Transverse colon (tissue), 4 donors: ENCODE data around the gene CRYBG2.

Source experiments
- EP300 ChIP-seq: sonication (generic); formaldehyde crosslinking; IDR thresholded peaks from one replicate; pipeline ENCODE4 v1.6.1; 2017; ENCODE audit warnings: antibody characterized with exemption, low read depth
- POLR2A ChIP-seq: fragments of 450-650 bp; IDR thresholded peaks from one replicate; pipeline ENCODE4 v1.6.1; 2016; ENCODE audit warnings: antibody characterized with exemption, mild to moderate bottlenecking, moderate library complexity
- POLR2AphosphoS5 ChIP-seq, 3 donors: sonication (generic); formaldehyde crosslinking; IDR thresholded peaks; one replicate each; pipeline ENCODE4 v1.6.1; 2016; ENCODE audit warnings: antibody characterized with exemption in 3 of 3
- TF ChIP-seq, protein P1 (sequence below), 5 experiments: fragments of 200-600 bp in 3 of 5; fragments of 450-650 bp in 2 of 5; sonication (generic) in 3 of 5; IDR thresholded peaks; 1 replicate in 2 of 5; 2 replicates in 3 of 5; pipeline ENCODE4 v1.5.1; 2016 to 2017; ENCODE audit warnings: antibody characterized with exemption in 5 of 5, inconsistent platforms in 3 of 5, mild to moderate bottlenecking in 2 of 5, moderate library complexity in 1 of 5

DNA sequence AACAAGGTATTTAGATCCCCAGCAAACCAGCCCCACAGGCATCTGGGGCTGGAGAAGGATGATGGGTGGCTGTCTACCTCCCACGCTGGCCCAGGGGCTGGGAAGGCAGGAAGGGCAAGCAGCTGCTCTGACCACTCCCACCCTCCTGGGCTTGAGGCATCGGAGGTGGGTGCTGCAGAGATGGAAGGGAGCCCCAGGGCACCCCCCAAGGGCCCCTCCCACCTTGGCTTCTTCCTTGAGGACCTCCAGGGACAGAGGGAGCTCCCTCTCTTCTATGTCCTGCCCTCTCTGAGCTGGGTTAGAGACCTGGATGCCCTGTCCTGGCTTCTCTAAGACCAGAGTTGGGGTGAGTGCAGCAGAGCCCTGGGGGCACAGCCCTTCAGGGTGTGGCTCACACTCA lies 33.0 kb downstream of the CRYBG2 start:
- TF ChIP-seq, protein P1, sequence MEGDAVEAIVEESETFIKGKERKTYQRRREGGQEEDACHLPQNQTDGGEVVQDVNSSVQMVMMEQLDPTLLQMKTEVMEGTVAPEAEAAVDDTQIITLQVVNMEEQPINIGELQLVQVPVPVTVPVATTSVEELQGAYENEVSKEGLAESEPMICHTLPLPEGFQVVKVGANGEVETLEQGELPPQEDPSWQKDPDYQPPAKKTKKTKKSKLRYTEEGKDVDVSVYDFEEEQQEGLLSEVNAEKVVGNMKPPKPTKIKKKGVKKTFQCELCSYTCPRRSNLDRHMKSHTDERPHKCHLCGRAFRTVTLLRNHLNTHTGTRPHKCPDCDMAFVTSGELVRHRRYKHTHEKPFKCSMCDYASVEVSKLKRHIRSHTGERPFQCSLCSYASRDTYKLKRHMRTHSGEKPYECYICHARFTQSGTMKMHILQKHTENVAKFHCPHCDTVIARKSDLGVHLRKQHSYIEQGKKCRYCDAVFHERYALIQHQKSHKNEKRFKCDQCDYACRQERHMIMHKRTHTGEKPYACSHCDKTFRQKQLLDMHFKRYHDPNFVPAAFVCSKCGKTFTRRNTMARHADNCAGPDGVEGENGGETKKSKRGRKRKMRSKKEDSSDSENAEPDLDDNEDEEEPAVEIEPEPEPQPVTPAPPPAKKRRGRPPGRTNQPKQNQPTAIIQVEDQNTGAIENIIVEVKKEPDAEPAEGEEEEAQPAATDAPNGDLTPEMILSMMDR (IDR thresholded peaks at IDR 0.05) = no peak
- no peak for TF ChIP-seq POLR2A
- TF ChIP-seq POLR2AphosphoS5 (IDR thresholded peaks at IDR 0.05) = no peak
- TF ChIP-seq EP300 = no peak
